KOPT-K1 (cell line): ENCODE results near the gene GAPT.

Source experiments
- H3K27ac ChIP-seq: fragments of 200-600 bp; sonication (generic); 2 replicates; pipeline ENCODE4 v1.5.1; 2016; ENCODE audit warnings: antibody characterized with exemption, mild to moderate bottlenecking, low read depth, low read length; ENCODE audit not compliant: poor library complexity, severe bottlenecking
- H3K36me3 ChIP-seq: fragments of 200-600 bp; sonication (generic); 2 replicates; pipeline ENCODE4 v1.5.1; 2017; ENCODE audit warnings: antibody characterized with exemption, mild to moderate bottlenecking, low read length, moderate library complexity; ENCODE audit not compliant: insufficient read depth
- H3K9me3 ChIP-seq: fragments of 200-600 bp; sonication (generic); 2 replicates; pipeline ENCODE4 v1.5.1; 2017; ENCODE audit warnings: antibody characterized with exemption, low read length, mild to moderate bottlenecking; ENCODE audit not compliant: insufficient read depth, poor library complexity, severe bottlenecking

GAPT gene

GRCh38 chr5:58484505-58484904 is 6.7 kb upstream of the GAPT start:
- H3K36me3 ChIP-seq: no peaks in the 10 kb centered on the region
- no peaks in the 10 kb centered on the region for H3K9me3 ChIP-seq
- H3K27ac ChIP-seq: no peak overlapping the region

- H3K9me3 ChIP-seq: no peaks in the 10 kb centered on the region
Measured at GRCh38 chr5:58486290-58486689, 4.9 kb upstream of the GAPT start.

GRCh38 chr5:58490402-58491050 is 709 bp upstream of the GAPT start:
- Histone ChIP-seq H3K27ac (no peak overlapping the region), H3K9me3 (no peaks in the 10 kb centered on the region), H3K36me3 (no peaks in the 10 kb centered on the region)

More at GRCh38 chr5:58486290-58486689, 4.9 kb upstream of the GAPT start:
- Histone ChIP-seq H3K27ac (no peak overlapping the region), H3K36me3 (no peaks in the 10 kb centered on the region)

GRCh38 chr5:58493141-58493540 is 1.9 kb downstream of the GAPT start:
- Histone ChIP-seq H3K9me3 (no peaks in the 10 kb centered on the region), H3K27ac (no peak overlapping the region), H3K36me3 (no peaks in the 10 kb centered on the region)

- Histone ChIP-seq H3K27ac (no peak overlapping the region), H3K36me3 (no peaks in the 10 kb centered on the region), H3K9me3 (no peaks in the 10 kb centered on the region)
Measured at GRCh38 chr5:58496488-58496887, 5.3 kb downstream of the GAPT start.

GRCh38 chr5:58497386-58497785 is 6.2 kb downstream of the GAPT start:
- Histone ChIP-seq H3K36me3 (no peaks in the 10 kb centered on the region), H3K9me3 (no peaks in the 10 kb centered on the region), H3K27ac (no peak overlapping the region)

- no peaks in the 10 kb centered on the region for H3K36me3 ChIP-seq
- H3K9me3 ChIP-seq: no peaks in the 10 kb centered on the region
- no peak overlapping the region for H3K27ac ChIP-seq
Measured at GRCh38 chr5:58497921-58498320, 6.7 kb downstream of the GAPT start.

GRCh38 chr5:58498340-58498942 is 7.2 kb downstream of the GAPT start:
- no peak overlapping the region for H3K27ac ChIP-seq
- H3K36me3 ChIP-seq: no peaks in the 10 kb centered on the region
- H3K9me3 ChIP-seq: no peaks in the 10 kb centered on the region

GRCh38 chr5:58499231-58499630 is 8.0 kb downstream of the GAPT start:
- Histone ChIP-seq H3K27ac (no peak overlapping the region), H3K36me3 (no peaks in the 10 kb centered on the region), H3K9me3 (no peaks in the 10 kb centered on the region)

- H3K36me3 ChIP-seq: no peaks in the 10 kb centered on the region
- no peaks in the 10 kb centered on the region for H3K9me3 ChIP-seq
- H3K27ac ChIP-seq: no peak overlapping the region
Measured at GRCh38 chr5:58499941-58500340, 8.7 kb downstream of the GAPT start.

GRCh38 chr5:58501778-58502417 is 10.7 kb downstream of the GAPT start:
- Histone ChIP-seq H3K27ac (no peak overlapping the region), H3K36me3 (no peaks in the 10 kb centered on the region), H3K9me3 (no peaks in the 10 kb centered on the region)

GRCh38 chr5:58503390-58504046 is 12.3 kb downstream of the GAPT start:
- H3K36me3 ChIP-seq: no peaks in the 10 kb centered on the region
- H3K27ac ChIP-seq: no peak overlapping the region
- no peaks in the 10 kb centered on the region for H3K9me3 ChIP-seq

- H3K36me3 ChIP-seq: no peaks in the 10 kb centered on the region
- no peaks in the 10 kb centered on the region for H3K9me3 ChIP-seq
- H3K27ac ChIP-seq: no peak overlapping the region
Measured at GRCh38 chr5:58504766-58505165, 13.5 kb downstream of the GAPT start.

- H3K27ac ChIP-seq: no peak overlapping the region
- H3K36me3 ChIP-seq: no peaks in the 10 kb centered on the region
- H3K9me3 ChIP-seq: no peaks in the 10 kb centered on the region
Measured at GRCh38 chr5:58505502-58505901, 14.3 kb downstream of the GAPT start.

- Histone ChIP-seq H3K36me3 (no peaks in the 10 kb centered on the region), H3K27ac (no peak overlapping the region), H3K9me3 (no peaks in the 10 kb centered on the region)
Measured at GRCh38 chr5:58505971-58506640, 14.9 kb downstream of the GAPT start.
